Measurements from ENCODE around the gene LRMDA. TPM values are rescaled to one million over a fixed set of nuclear protein-coding genes. Genes with fewer than 3 reads are reported as not detected.

LRMDA gene
- total RNA-seq, 1 donor from 2014 or later = 29.9 TPM

DNA sequence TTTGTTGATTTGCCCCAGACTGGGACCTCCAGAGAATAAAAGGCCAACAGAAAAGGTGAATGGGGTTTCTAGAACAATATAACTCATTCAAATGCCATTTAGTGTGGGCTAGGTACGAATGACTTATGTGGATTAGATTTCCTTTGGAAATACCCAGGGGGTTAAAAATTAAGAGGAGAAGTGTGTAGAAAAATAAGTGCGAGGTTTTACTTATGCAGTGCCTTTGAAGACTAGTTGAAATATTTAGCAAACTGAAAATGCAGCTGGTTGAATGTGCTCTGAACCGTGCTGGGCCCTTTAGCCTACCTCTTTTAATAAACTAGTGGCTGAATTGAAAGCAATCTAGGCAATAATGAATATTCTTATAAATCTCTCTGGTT is 180.6 kb downstream of the LRMDA start:
- intact Hi-C loops (cut with DNase I) = no loop called here
- no peak overlapping the region for H3K4me3 ChIP-seq
- no peaks in the 10 kb centered on the region for H3K36me3 ChIP-seq
- TF ChIP-seq, protein P1, sequence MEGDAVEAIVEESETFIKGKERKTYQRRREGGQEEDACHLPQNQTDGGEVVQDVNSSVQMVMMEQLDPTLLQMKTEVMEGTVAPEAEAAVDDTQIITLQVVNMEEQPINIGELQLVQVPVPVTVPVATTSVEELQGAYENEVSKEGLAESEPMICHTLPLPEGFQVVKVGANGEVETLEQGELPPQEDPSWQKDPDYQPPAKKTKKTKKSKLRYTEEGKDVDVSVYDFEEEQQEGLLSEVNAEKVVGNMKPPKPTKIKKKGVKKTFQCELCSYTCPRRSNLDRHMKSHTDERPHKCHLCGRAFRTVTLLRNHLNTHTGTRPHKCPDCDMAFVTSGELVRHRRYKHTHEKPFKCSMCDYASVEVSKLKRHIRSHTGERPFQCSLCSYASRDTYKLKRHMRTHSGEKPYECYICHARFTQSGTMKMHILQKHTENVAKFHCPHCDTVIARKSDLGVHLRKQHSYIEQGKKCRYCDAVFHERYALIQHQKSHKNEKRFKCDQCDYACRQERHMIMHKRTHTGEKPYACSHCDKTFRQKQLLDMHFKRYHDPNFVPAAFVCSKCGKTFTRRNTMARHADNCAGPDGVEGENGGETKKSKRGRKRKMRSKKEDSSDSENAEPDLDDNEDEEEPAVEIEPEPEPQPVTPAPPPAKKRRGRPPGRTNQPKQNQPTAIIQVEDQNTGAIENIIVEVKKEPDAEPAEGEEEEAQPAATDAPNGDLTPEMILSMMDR (IDR thresholded peaks at IDR 0.05) = no peak
- ATAC-seq (no peak), DNase-seq (no peak)
- peaks cover 33% of the 10 kb centered on the region for H3K4me1 ChIP-seq
- H3K27ac ChIP-seq = peak overlapping the region; percentile 44
- no peaks in the 10 kb centered on the region for H3K9me3 ChIP-seq
- no peaks in the 10 kb centered on the region for H3K27me3 ChIP-seq (ENCODE audit: low read depth)

DNA sequence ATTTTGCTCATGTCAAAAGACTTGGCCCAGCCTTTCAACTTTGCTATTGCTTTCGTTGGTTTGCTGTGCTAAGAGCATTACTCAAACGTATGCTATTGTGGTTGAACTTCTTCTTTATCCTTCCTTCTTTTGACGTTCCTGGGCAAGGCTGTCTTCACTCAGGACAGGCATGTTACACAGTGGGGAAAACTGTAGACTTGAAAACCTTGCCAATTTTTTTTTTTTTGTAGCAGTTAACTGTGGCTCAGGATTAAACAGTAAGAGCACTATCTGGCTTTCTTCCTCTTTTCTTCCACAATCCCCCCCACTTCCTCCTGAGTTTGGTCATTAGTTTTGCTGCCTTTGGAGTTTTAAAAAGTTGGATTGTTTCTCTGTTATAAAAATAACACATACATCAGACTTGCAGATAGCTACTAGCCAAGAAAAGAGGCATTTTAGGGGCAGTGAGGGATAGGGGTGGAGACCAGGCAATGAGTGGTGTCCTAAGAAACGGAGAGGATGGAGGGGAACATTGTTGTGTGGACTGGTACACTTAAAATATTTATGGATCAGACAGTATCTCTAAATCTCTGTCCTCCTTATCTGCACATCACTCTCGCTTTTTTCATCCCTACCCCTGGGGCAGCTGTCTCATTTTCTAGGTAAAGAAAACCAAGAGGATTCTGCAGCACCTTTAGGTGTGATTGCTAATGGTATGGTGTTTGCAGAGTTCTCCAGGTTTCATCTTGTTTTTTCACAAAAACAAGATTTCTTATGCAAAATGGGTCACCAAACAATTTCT is 181.7 kb downstream of the LRMDA start:
- no peak for DNase-seq
- peak; percentile 75 to 77 for ATAC-seq
- no peak overlapping the region for H3K4me3 ChIP-seq
- no peaks in the 10 kb centered on the region for H3K36me3 ChIP-seq
- H3K27me3 ChIP-seq (ENCODE audit: low read depth) = no peaks in the 10 kb centered on the region
- H3K27ac ChIP-seq = peak overlapping the region; percentile 20
- no peaks in the 10 kb centered on the region for H3K9me3 ChIP-seq
- intact Hi-C loops (cut with DNase I) = no loop called here
- peaks cover 33% of the 10 kb centered on the region for H3K4me1 ChIP-seq
- TF ChIP-seq, protein P1 (IDR thresholded peaks at IDR 0.05) = no peak

DNA sequence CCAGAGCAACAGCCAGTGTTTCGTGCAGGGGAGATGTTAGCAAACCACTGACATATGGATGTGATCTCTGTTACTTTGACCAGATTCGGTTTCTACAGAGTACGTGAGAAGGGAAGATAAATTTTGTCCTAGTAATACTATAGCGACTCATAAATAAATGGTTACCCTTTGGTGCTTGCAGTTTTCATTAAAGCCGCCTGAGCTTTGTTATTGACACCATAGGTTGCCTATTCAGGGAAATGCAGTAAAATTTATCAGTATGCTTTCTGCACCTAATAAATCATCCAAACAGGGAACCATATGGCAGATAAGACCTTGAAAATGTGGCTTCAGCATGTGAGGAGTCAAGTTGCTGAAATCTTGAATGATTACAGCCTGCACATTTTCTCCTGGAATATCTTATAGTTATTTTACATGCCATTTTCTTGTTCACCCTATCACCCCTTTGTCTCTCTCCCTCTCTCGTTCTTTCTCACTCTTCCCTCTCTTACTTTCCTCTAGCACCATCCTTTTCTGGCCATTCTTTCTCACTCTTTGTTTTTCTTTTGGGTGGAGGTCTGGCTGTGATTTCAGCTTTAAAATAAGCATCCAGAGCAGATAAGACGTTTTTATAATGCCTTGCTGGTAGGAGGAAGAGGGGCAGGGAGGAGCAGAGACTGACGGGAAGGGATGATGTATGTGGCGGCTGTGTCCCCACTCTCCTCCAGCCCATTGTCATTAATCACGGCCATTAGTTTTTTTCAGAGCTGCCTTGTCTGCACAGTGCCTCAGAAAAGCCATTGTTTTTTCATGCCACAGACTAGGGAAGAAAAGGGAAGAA is 182.5 kb downstream of the LRMDA start:
- DNase-seq (no peak), ATAC-seq (no peak)
- TF ChIP-seq, protein P1 (IDR thresholded peaks at IDR 0.05) = no peak
- peak overlapping the region; percentile 20 for H3K27ac ChIP-seq
- intact Hi-C loops (cut with DNase I) = no loop called here
- no peaks in the 10 kb centered on the region for H3K9me3 ChIP-seq
- H3K27me3 ChIP-seq (ENCODE audit: low read depth) = no peaks in the 10 kb centered on the region
- H3K4me3 ChIP-seq = no peak overlapping the region
- no peaks in the 10 kb centered on the region for H3K36me3 ChIP-seq
- peaks cover 33% of the 10 kb centered on the region for H3K4me1 ChIP-seq

DNA sequence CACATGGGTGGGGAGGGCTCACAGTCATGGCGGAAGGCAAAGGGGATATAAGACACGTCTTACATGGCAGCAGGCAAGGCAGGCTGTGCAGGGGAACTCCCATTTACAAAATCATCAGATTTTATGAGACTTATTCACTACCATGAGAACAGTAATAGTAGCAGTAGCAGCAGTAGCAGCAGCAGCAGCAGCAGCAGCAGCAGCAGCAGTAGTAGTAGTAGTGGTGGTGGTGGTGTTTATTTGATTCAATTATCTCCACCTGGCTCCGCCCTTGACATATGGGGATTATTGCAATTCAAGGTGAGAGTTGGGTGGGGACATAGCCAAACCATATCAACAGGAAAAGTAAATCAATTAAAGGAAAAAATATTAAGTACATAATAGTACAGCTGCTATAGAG is 184.7 kb downstream of the LRMDA start:
- Histone ChIP-seq H3K27ac (no peak overlapping the region), H3K36me3 (no peaks in the 10 kb centered on the region), H3K9me3 (no peaks in the 10 kb centered on the region), H3K4me3 (no peak overlapping the region), H3K4me1 (peaks cover 33% of the 10 kb centered on the region), H3K27me3 (ENCODE audit: low read depth) (no peaks in the 10 kb centered on the region)
- DNase-seq (no peak), ATAC-seq (no peak)
- intact Hi-C loops (cut with DNase I) = no loop called here
- TF ChIP-seq, protein P1 (IDR thresholded peaks at IDR 0.05) = no peak

DNA sequence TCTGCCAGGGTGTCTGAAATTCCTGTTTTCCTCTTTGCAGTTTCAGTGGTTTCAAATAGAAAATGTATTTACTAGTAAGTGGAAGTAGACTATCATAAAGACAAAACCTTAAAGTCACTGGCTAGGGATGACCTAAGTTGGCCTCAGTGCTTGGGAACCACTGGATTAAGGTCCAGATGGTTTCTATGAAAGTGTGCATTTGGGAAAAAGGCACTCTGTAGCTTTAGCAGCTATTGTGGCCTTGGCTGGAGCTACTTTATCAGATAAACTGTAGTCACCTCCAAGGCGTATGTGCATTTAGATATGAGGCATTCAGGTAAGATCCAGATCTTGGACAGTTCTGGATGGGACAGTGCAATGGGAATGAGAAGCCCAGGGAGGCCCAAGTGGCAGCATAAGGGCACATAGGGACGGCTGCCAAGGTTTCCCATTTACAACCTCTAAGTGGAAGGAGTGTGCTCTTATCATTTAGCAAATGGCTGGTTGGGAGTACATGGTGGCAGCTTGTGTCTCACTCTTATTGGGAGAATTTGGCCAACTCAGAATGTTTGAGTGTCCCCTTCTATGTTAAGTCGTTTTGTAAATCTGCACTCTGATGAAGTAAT is 185.6 kb downstream of the LRMDA start:
- Histone ChIP-seq H3K4me1 (peaks cover 27% of the 10 kb centered on the region), H3K4me3 (no peak overlapping the region), H3K27me3 (ENCODE audit: low read depth) (no peaks in the 10 kb centered on the region), H3K36me3 (no peaks in the 10 kb centered on the region), H3K9me3 (no peaks in the 10 kb centered on the region), H3K27ac (no peak overlapping the region)
- TF ChIP-seq, protein P1 (IDR thresholded peaks at IDR 0.05) = no peak
- intact Hi-C loops (cut with DNase I) = no loop called here
- DNase-seq (no peak), ATAC-seq (peak in 1 of 2 donors; percentile 24)
